ENCODE results near the gene ZSCAN2. TPM values are rescaled to one million over a fixed set of nuclear protein-coding genes. Genes with fewer than 3 reads are reported as not detected.

The ZSCAN2 gene
- total RNA-seq, 1 experiment from 2014 or later = 17.4 TPM

DNA sequence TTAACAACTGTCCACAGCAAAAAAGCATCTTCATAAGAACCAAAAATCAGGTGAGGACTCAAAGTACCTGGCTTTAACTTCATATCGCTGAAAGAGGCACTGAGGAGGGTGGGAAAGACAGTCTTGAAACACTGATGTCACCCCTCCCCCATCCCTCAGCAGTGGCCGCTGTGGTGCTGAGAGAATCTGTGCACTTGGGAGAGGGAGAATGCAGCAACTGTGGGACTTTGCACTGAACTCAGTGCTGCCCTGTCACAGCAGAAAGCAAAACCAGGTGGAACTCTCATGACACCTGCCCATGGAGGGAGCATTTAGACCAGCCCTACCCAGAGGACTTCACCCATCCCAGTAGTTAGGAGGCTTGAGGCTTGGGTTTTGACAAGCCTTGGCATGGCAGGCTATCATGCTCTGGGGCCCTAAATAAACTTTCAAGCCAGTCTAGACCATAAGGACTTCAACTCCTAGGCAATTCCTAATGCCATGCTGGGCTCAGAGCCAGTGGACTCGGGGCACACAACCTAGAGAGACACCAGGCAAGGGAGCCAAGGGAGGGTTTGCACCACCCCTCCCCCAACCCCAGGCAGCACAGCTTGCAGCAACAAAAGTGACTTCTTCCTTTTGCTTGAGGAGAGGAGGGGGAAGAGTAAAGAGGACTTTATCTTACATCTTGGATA is 6.1 kb upstream of the ZSCAN2 start:
- in situ Hi-C loops (cut with HindIII; ENCODE audit: low pct_unique_long_range_greater_than_20kb, low sequenced_read_pairs) = no loop called here
- no peak for DNase-seq (ENCODE audit: low read depth, low spot score)

DNA sequence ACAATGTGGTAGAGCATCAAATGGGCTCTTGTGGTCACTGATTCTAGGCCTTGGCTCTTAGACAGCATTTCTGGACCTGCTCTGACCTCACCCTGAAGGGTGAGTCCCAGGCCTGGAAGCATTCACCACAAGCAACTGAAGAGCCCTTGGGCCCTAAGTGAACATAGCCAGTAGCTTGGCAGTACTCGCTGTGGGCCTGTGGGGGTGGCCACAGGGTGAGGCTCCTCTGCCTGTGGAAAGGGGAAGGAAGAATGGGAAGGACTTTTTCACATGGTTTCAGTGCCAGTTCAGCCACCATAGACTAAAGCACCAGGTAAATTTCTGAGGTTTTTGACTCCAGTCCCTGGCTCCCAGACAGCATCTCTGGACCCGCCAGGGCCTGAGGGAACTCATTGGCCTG is 5.1 kb upstream of the ZSCAN2 start:
- in situ Hi-C loops (cut with HindIII; ENCODE audit: low pct_unique_long_range_greater_than_20kb, low sequenced_read_pairs) = no loop called here

DNA sequence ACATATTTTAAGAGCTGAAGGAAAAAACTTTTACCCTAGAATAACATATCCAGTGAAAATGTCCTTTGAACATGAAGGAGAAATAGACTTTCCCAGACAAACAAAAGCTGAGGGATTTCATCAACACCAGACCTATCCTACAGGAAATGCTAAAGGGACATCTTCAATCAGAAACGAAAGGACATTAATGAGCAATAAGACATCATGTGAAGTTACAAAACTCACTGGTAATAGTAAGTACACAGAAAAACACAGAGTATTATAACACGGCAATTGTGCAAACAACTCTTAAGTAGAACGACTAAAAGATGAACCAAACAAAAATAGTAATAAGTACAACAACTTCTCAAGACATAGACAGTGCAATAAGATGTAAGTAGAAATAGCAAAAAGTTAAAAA is 3.5 kb upstream of the ZSCAN2 start:
- in situ Hi-C loops (cut with HindIII; ENCODE audit: low pct_unique_long_range_greater_than_20kb, low sequenced_read_pairs) = no loop called here
- no peak for DNase-seq (ENCODE audit: low read depth, low spot score)

More for the DNA sequence above, 5.1 kb upstream of the ZSCAN2 start:
- DNase-seq (ENCODE audit: low read depth, low spot score) = no peak

DNA sequence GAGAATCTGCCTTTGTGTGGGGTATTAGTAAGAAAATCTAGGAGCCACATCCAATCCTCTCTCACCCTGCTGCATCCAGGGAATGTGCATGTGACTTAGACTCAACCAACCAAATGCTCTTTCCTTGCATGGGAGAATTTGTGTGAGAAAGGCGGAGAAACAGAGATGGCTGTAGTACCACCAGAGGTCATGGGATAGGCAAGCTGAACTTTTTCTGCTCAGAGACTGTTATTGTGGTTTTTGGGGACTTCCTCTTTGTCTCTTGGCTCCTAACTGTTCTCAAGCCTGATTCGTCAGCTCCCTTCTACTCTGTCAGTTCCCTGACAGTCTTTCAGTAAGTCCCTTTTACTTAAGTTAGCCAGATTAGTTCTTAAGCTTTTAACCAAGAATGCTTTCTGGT is 2.6 kb upstream of the ZSCAN2 start:
- DNase-seq (ENCODE audit: low read depth, low spot score) = peak; percentile 92
- in situ Hi-C loops (cut with HindIII; ENCODE audit: low pct_unique_long_range_greater_than_20kb, low sequenced_read_pairs) = no loop called here

DNA sequence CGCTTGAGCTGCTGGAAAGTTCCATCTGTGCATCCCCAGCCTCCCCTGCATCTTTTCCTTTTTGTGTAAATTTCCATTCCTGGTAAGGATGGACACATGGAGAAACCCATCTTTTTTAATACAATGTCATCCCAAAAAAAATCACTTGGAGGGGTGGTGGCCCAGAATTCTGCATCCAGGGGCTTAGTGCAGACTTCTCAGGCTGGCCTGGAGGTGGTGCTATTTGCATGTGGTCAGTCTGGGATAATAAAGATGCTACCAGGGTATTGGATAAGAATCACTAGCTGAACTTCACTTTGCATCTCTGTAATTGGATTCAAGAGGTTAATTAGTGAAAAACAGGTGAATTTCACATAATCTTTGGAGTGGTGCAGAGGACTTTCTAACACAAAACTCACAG is 1.8 kb upstream of the ZSCAN2 start:
- in situ Hi-C loops (cut with HindIII; ENCODE audit: low pct_unique_long_range_greater_than_20kb, low sequenced_read_pairs) = no loop called here
- DNase-seq (ENCODE audit: low read depth, low spot score) = peak; percentile 80

DNA sequence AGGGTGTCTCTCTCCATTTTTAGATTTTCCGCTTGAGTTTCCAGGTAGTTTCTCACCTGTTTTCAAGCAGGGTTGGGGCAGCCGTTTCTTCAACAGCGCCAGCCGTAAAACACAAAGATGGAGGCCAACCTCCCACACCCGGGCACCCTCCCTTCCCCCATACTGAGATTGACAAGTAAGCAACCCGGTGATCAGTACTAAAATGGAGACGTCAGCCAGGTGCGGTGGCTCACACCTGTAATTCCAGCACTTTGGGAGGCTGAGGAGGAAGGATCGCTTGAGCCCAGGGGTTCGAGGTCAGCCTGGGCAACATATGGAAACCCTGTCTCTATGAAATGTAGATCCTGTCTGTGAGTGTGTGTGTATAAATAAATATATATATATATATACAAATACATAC is 903 bp upstream of the ZSCAN2 start:
- DNase-seq (ENCODE audit: low read depth, low spot score) = no peak
- in situ Hi-C loops (cut with HindIII; ENCODE audit: low pct_unique_long_range_greater_than_20kb, low sequenced_read_pairs) = no loop called here

DNA sequence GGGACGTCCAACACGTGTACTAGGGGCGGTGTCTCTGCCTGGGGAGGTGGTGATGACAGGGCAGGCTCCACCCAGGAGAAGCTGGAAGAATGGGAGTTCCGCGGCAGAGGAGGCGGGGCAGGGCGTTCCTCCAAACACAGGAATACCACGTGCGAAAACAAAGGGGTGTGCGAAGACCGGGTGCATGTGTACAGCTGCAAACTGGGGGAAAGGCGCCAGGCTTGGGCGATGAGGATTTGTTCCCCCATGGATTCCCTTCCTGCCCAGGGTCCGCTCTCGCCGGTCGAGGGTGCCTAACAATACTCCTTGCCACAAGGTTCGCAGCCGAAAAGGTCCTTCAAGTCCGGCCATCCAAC is 500 bp upstream of the ZSCAN2 start:
- DNase-seq (ENCODE audit: low read depth, low spot score) = peak; percentile 83
- in situ Hi-C loops (cut with HindIII; ENCODE audit: low pct_unique_long_range_greater_than_20kb, low sequenced_read_pairs) = no loop called here

DNA sequence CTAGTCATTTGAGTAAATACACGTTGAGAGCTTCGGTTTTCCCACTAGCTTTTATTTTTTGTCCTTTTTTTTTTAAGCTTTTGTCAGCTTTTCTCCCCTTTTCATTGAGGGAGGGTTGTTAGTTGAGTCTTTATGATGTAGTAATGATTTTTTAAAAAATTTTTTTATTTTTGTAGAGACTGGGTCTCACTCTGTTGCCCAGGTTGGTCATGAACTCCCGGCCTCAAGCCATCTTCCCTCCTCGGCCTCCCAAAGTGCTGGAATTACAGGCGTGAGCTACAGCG is 688 bp downstream of the ZSCAN2 start:
- in situ Hi-C loops (cut with HindIII; ENCODE audit: low pct_unique_long_range_greater_than_20kb, low sequenced_read_pairs) = no loop called here

DNA sequence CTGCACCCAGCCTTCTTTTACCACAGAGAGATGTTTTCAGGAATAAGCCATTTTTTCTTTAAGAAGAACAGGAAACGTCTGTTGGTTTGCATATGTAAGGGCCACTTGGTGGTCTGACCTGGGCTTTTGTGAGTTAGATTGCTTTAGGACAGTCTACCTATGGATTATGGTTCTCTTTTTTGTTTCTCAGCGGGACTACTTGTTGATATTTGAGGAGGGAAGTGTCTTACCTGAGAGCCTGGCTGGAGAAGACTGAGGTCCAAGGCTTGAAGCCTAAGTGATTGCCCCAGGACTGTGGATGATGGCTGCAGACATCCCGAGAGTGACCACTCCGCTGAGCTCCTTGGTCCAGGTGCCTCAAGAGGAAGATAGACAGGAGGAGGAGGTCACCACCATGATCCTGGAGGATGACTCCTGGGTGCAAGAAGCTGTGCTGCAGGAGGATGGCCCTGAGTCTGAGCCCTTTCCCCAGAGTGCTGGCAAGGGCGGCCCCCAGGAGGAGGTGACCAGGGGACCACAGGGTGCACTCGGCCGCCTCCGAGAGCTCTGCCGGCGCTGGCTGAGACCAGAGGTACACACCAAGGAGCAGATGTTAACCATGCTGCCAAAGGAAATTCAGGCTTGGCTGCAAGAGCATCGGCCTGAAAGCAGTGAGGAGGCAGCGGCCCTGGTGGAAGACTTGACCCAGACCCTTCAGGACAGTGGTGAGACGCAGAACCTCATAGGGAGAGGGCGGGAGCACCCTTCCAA is 3.0 kb downstream of the ZSCAN2 start:
- in situ Hi-C loops (cut with HindIII; ENCODE audit: low pct_unique_long_range_greater_than_20kb, low sequenced_read_pairs) = no loop called here

More for the DNA sequence above, 688 bp downstream of the ZSCAN2 start:
- no peak for DNase-seq (ENCODE audit: low read depth, low spot score)

DNA sequence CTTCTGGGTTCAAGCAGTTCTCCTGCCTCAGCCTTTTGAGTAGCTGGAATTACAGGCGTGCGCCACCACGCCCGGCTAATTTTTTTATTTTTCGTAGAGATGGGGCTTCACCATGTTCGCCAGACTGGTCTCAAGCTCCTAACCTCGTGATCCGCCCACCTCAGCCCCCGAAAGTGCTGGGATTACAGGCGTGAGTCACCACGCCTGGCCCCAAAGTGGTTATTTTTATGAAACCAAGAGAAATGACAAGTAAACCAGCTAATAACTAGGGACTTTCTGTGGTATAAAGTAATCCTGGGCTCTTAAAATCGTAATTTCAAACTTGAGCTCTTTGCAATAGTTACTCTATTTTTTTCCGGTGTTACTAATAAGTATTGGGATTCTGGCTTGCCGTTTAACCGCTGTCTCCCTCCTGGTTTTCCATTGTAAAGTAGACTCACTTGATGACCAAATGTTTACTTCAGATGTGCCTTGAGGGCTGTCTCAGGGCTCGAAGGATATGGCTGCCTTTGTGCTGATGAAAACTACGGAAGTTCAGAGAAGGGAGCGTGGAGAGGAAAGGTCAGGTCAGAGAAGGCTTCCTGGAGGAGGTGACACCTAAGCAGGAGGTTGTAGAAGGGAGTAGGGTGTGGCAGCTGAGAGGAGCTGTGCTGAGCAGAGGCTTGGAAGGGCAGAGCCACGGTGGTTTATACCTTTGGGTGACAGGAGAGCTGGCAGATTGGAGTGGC is 4.2 kb downstream of the ZSCAN2 start:
- no peak for DNase-seq (ENCODE audit: low read depth, low spot score)
- in situ Hi-C loops (cut with HindIII; ENCODE audit: low pct_unique_long_range_greater_than_20kb, low sequenced_read_pairs) = no loop called here

More for the DNA sequence above, 3.0 kb downstream of the ZSCAN2 start:
- no peak for DNase-seq (ENCODE audit: low read depth, low spot score)

DNA sequence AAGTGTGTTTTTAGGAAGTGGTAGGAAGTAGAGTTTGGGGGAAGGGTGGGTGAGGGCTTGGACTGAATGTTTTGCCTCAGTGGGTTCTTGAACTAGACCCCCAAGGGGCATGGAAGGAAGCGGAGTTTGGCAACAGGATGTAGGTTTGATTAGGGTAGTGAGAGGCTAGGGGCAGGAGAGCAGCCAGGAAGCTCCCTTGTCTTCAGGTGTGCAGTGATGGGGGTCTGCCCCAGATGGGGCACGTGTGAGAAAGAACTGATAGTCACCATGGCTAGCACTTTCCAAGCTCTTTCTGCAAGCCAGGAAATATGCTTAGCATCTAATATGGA is 4.7 kb downstream of the ZSCAN2 start:
- in situ Hi-C loops (cut with HindIII; ENCODE audit: low pct_unique_long_range_greater_than_20kb, low sequenced_read_pairs) = no loop called here
- no peak for DNase-seq (ENCODE audit: low read depth, low spot score)

DNA sequence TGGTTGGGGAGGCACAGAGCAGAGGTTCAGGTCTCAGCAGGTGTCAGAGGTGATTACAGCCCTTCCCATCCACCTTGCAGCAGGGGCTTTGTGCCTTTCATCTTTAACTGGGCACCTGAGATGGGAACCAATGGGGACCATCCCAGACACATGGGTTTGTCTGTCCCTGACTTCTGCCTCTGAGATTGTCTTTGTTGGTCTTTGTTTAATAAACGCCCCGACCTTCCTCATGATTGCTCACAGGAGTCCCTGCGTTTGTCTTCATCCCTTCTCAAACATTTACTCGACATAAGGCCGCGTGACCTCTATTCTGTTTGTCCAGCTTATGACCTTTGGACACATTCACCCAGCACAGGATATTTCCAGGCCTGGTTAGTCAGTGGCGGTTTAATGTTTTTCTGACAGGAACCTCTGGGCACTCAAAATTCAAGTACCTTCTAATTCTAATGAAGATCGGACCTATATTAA is 5.9 kb downstream of the ZSCAN2 start:
- in situ Hi-C loops (cut with HindIII; ENCODE audit: low pct_unique_long_range_greater_than_20kb, low sequenced_read_pairs) = no loop called here

DNA sequence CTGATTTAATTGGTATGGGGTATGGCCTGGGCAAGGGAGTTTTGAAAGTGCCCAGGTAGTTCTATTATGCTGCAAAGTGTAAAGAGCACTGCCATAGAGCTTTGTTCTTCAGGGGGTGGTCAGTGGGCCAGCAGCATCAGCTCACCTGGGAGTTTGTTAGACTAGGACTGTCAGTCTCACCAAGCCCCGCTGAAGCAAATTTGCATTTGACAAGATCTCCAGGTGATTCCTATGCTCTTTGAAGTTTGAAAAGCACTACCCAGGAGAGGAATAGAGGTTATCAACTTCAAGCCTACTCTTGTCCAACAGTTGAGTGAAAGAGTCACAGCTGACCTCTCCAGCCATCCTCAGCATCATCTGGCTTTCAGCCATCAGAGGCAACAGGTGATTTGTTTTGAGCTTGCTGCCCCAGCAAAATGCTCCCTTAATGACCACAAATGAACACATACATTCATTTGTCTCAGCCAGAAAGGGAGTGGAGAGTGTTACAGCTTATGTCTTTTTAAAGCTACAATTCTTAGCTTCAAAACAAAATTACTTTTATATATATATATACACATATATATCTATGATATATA is 8.0 kb downstream of the ZSCAN2 start:
- no peak for DNase-seq (ENCODE audit: low read depth, low spot score)
- in situ Hi-C loops (cut with HindIII; ENCODE audit: low pct_unique_long_range_greater_than_20kb, low sequenced_read_pairs) = no loop called here

More for the DNA sequence above, 5.9 kb downstream of the ZSCAN2 start:
- DNase-seq (ENCODE audit: low read depth, low spot score) = no peak

DNA sequence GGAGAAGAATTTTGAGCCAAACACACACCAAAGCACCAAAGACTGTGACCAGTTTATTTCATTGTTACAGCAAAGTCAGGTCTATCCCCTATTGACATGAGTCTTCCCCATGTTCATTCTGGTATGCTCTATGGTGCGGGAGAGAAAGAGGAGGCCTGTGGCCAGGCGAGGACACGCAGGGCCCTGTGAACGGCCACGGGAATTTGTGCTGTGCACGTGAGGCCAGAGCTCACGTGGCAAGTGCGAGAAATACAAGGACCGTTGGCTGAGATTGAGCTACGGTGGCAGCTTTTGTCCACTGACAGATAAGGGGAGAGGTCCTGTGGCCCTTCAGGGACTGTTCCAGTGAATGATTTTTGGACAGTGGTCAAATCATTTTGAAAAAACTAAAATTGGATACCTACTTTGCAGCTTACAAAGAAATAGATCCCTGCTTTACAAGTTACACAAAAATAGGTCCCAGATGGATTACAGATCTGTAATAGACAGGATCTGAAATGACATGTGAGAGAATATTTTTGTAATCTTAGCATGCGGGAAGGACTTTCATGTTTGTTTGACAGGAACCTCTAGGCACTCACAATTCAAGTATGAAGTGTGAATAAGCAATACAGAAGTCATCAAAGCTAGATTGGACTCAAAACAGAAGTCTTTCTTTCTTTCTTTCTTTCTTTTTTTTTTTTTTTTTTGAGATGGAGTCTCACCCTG is 9.2 kb downstream of the ZSCAN2 start:
- in situ Hi-C loops (cut with HindIII; ENCODE audit: low pct_unique_long_range_greater_than_20kb, low sequenced_read_pairs) = no loop called here
- no peak for DNase-seq (ENCODE audit: low read depth, low spot score)

DNA sequence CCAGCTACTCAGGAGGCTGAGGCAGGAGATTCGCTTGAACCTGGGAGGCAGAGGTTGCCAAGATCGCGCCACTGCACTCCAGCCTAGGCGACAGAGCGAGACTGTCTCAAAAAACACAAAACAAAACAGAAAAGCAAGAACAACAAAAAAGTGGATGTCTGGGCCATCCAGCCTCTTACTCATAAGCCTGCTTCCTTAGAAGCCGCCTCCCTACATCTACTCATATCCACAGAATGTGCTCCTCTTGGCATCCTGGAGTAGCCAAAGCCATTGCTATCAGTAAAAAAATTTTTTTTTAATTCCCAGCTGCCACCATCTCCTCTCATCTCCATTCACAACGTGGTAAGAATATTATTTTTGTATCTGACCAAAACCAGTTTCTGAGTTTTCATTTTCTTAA is 10.8 kb downstream of the ZSCAN2 start:
- in situ Hi-C loops (cut with HindIII; ENCODE audit: low pct_unique_long_range_greater_than_20kb, low sequenced_read_pairs) = no loop called here
- DNase-seq (ENCODE audit: low read depth, low spot score) = no peak

DNA sequence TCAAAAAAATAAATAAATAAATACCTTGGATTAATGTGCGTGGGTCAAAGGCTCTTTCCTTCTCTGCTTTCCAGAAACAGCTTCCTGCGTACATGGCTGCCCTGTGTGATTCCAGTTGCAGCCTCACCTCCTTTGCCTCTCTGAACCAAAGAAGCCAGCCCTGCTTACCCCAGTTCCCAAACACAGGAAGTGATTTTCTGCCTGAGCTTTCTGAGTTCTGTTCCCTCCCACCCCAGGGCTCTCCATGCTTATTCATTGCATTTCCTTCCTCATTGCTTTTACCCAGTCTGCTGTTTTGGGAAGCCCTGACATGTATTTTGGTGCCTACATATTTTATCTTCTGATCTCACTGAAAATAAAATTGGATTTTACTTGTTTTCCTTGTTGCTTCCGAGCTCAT is 15.4 kb downstream of the ZSCAN2 start:
- no peak for DNase-seq (ENCODE audit: low read depth, low spot score)
- in situ Hi-C loops (cut with HindIII; ENCODE audit: low pct_unique_long_range_greater_than_20kb, low sequenced_read_pairs) = no loop called here

DNA sequence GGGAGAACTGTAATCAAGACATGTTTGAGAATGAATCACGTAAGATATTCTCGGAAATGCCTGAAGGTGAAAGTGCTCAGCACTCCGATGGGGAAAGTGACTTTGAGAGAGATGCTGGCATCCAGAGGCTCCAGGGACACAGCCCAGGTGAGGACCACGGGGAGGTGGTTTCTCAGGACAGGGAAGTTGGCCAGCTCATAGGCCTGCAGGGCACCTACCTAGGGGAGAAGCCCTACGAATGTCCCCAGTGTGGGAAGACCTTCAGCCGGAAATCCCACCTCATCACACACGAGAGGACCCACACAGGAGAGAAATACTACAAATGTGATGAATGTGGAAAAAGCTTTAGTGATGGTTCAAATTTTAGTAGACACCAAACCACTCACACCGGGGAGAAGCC is 19.8 kb downstream of the ZSCAN2 start:
- in situ Hi-C loops (cut with HindIII; ENCODE audit: low pct_unique_long_range_greater_than_20kb, low sequenced_read_pairs) = no loop called here
- no peak for DNase-seq (ENCODE audit: low read depth, low spot score)

DNA sequence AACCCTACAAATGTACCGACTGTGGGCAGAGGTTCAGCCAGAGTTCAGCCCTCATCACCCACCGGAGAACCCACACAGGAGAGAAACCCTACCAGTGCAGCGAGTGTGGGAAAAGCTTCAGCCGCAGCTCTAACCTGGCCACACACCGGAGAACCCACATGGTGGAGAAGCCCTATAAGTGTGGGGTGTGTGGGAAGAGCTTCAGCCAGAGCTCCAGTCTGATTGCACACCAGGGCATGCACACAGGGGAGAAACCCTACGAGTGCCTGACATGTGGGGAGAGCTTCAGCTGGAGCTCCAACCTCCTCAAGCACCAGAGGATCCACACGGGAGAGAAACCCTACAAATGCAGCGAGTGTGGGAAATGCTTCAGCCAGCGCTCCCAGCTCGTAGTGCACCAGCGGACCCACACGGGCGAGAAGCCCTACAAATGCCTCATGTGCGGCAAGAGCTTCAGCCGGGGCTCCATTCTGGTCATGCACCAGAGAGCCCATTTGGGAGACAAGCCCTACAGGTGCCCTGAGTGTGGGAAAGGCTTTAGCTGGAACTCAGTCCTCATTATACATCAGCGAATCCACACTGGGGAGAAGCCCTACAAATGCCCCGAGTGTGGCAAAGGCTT is 20.7 kb downstream of the ZSCAN2 start:
- in situ Hi-C loops (cut with HindIII; ENCODE audit: low pct_unique_long_range_greater_than_20kb, low sequenced_read_pairs) = no loop called here
- DNase-seq (ENCODE audit: low read depth, low spot score) = no peak
